GM12801 (cell line): Measurements from ENCODE around the gene TMEM30B.

ENCODE experiments used
- CTCF ChIP-seq: IDR thresholded peaks from one replicate; pipeline ENCODE4 v1.5.1; 2011; ENCODE audit warnings: control low read depth; ENCODE audit not compliant: insufficient read length; ENCODE audit errors: extremely low read depth

The TMEM30B gene

GRCh38 chr14:61229475-61229888 lies 51.7 kb downstream of the TMEM30B start:
- no peak for TF ChIP-seq CTCF

- TF ChIP-seq CTCF: no peak
Observed at GRCh38 chr14:61227884-61228591, 53.1 kb downstream of the TMEM30B start.
